Esophagus squamous epithelium (tissue), 4 donors: ENCODE data around the gene CCDC107.

Experiments used
- POLR2A ChIP-seq, 4 donors: fragments of 450-650 bp; IDR thresholded peaks; one replicate each; pipeline ENCODE4 v1.6.1; 2017; ENCODE audit warnings: antibody characterized with exemption in 4 of 4, mild to moderate bottlenecking in 4 of 4, moderate library complexity in 3 of 4
- TF ChIP-seq, protein P1 (sequence below), 6 experiments: fragments of 450-650 bp in 4 of 6; fragments of 200-600 bp in 2 of 6; sonication (generic) in 2 of 6; IDR thresholded peaks; one replicate each; pipeline ENCODE4 v1.5.1; 2016 to 2019; ENCODE audit warnings: antibody characterized with exemption in 6 of 6, mild to moderate bottlenecking in 4 of 6, moderate library complexity in 4 of 6

DNA sequence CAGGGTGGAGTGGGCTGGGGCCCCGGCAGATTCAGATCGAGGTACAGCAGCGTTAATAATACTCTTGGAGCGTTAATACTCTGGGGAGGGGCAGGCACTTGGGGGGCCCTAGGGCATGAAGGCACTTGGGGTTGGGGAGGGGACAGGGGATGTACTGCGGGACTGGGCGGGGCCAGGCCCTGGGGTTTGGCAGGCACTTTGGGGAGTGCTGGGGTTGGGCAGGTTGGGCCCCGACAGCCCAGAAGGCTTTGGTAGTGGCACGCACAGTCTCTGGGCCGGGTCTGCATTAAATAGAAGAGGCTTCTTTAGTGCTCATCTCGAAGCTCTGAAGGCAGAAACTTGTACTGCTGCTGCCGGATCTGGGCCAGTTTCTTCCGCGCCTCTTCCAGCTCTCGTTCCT is 39.4 kb downstream of the CCDC107 start:
- TF ChIP-seq POLR2A (IDR thresholded peaks at IDR 0.05) = no peak
- TF ChIP-seq, protein P1, sequence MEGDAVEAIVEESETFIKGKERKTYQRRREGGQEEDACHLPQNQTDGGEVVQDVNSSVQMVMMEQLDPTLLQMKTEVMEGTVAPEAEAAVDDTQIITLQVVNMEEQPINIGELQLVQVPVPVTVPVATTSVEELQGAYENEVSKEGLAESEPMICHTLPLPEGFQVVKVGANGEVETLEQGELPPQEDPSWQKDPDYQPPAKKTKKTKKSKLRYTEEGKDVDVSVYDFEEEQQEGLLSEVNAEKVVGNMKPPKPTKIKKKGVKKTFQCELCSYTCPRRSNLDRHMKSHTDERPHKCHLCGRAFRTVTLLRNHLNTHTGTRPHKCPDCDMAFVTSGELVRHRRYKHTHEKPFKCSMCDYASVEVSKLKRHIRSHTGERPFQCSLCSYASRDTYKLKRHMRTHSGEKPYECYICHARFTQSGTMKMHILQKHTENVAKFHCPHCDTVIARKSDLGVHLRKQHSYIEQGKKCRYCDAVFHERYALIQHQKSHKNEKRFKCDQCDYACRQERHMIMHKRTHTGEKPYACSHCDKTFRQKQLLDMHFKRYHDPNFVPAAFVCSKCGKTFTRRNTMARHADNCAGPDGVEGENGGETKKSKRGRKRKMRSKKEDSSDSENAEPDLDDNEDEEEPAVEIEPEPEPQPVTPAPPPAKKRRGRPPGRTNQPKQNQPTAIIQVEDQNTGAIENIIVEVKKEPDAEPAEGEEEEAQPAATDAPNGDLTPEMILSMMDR (IDR thresholded peaks at IDR 0.05) = no peak
